ENCODE results near the gene IL1R1. TPM values are rescaled to one million over a fixed set of nuclear protein-coding genes. Genes with fewer than 3 reads are reported as not detected.

IL1R1 gene
- total and polyA plus RNA-seq, 9 donors, result 7.3 to 13.3 (median 9.7) TPM

DNA sequence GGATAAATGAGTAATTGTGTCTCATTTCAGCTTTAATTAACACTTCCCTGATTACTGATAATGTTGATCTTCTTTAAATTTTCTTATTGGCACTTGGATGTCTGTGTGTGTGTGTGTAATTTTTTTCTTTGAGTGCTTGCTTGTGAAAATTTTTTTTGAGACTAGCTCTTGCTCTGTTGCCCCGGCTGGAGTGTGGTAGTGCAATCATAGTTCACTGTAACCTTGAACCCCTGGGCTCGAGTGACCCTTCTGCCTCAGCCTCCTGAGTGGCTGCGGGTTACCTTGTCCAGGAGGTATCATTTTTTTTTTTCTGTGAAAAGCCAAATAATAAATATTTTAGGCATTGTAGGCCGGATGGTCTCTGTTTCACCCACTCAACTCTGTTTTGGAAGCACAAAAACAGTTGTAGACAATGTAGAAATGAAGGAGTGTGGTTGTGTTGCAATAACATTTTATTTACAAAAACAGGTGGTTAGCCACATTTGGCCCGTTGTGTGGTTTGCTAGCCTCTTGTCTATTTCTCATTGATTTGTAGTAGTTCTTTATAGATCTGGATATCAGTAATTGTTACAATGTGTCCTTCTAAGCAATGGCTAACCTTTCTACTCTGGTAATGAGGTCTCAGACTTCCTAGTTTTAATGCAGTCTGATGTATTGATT lies 52.2 kb downstream of the IL1R1 start:
- no peak for DNase-seq
- Histone ChIP-seq H3K4me3 (ENCODE audit: low read length) (no peak overlapping the region), H3K27ac (ENCODE audit: low read length) (no peak overlapping the region), H3K27me3 (ENCODE audit: control insufficient read depth, insufficient read depth, low read length) (peaks cover 7% of the 10 kb centered on the region), H3K4me1 (ENCODE audit: control insufficient read depth, insufficient read depth, low read length) (no peaks in the 10 kb centered on the region), H3K36me3 (ENCODE audit: control insufficient read depth, insufficient read depth, low read length) (no peaks in the 10 kb centered on the region), H3K9me3 (replicated peaks; ENCODE audit: control insufficient read depth, low read depth, low read length) (no peaks in the 10 kb centered on the region)
- 63% methylated on average over 3 of the region's 5 CpGs for WGBS (ENCODE audit: insufficient coverage)

DNA sequence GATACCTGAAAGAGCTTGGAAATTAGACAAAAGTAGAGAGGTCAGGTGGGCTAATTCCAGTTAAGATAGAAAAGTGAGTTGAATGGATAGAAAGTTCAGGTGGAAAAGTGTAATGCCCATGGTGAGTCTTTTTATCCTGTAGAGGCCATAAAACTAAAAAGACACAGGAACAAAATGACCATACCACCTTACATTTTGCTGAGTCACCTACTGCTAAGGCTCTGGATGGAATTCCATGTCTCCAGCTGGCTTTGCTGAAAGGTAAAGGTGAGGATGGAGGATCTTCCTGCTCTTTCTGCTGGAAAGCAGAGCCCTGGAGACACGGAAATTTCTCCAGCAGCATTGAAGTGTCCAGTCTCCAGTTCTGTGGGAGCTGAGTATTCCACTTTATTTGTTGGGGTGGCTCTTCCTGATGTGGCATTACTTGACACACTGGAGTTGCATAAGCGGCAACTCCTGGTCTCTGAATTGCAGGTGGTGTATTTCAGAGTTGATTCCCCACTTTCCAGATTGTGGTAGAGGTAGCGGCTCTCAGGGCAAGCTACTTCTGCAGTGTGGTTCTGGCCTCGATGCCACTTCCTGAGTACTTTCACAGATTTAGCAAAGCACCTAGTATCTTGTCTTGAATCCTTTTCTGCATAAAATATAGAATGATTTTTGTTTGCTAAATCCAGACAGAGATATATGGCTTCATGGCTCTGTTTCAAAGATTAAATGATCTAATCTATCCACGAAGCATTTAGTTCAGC lies 55.0 kb downstream of the IL1R1 start:
- H3K27me3 ChIP-seq (ENCODE audit: control insufficient read depth, insufficient read depth, low read length), result no peaks in the 10 kb centered on the region
- DNase-seq, result no peak
- WGBS (ENCODE audit: insufficient coverage), result 50% methylated on average over 1 of the region's 5 CpGs
- H3K9me3 ChIP-seq (replicated peaks; ENCODE audit: control insufficient read depth, low read depth, low read length), result no peaks in the 10 kb centered on the region
- H3K4me1 ChIP-seq (ENCODE audit: control insufficient read depth, insufficient read depth, low read length), result no peaks in the 10 kb centered on the region
- H3K4me3 ChIP-seq (ENCODE audit: low read length), result no peak overlapping the region
- no peak overlapping the region for H3K27ac ChIP-seq (ENCODE audit: low read length)
- H3K36me3 ChIP-seq (ENCODE audit: control insufficient read depth, insufficient read depth, low read length), result no peaks in the 10 kb centered on the region

DNA sequence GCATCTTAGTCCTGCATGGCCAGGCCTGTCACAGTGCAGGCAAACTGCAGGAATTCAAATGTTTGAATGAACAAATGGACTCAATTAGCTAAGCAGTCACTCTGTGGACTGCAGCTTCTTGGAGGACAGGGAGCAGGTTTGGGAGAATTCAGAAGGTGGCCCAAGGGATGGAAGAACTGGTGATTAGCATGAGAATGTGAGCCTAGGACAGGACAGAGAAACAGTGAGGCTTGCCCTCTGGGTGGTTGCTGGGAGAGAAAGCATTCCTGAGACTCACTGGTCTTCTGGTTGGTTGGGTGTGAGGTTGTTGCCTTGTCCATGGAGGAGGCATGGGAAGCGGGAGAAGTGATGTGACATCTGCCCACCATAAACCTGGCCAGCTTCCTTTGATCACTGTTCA lies 58.0 kb downstream of the IL1R1 start:
- Histone ChIP-seq H3K4me1 (ENCODE audit: control insufficient read depth, insufficient read depth, low read length) (no peaks in the 10 kb centered on the region), H3K4me3 (ENCODE audit: low read length) (no peak overlapping the region), H3K27ac (ENCODE audit: low read length) (no peak overlapping the region), H3K27me3 (ENCODE audit: control insufficient read depth, insufficient read depth, low read length) (no peaks in the 10 kb centered on the region), H3K36me3 (ENCODE audit: control insufficient read depth, insufficient read depth, low read length) (no peaks in the 10 kb centered on the region), H3K9me3 (replicated peaks; ENCODE audit: control insufficient read depth, low read depth, low read length) (peaks cover 2% of the 10 kb centered on the region)
- 100% methylated on average over 1 of the region's 1 CpG for WGBS (ENCODE audit: insufficient coverage)
- DNase-seq, result no peak

DNA sequence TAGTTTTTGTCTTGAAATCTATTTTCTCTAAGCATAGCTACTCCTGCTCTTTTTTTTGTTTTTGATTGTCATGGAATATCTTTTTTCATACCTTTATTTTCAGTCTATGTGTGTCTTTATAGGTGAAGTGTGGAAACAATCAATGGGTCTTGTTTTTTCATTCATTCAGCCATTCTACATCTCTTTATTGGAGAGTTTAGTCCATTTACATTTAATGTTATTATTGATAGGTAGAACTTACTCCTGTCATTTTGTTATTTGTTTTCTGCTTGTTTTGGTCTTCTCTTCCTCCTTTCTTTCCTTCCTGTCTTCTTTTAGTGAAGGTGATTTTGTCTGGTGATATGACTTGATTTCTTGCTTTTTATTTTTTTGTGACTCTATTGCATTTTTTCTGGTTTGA lies 62.1 kb downstream of the IL1R1 start:
- Histone ChIP-seq H3K27ac (ENCODE audit: low read length) (no peak overlapping the region), H3K36me3 (ENCODE audit: control insufficient read depth, insufficient read depth, low read length) (no peaks in the 10 kb centered on the region)

DNA sequence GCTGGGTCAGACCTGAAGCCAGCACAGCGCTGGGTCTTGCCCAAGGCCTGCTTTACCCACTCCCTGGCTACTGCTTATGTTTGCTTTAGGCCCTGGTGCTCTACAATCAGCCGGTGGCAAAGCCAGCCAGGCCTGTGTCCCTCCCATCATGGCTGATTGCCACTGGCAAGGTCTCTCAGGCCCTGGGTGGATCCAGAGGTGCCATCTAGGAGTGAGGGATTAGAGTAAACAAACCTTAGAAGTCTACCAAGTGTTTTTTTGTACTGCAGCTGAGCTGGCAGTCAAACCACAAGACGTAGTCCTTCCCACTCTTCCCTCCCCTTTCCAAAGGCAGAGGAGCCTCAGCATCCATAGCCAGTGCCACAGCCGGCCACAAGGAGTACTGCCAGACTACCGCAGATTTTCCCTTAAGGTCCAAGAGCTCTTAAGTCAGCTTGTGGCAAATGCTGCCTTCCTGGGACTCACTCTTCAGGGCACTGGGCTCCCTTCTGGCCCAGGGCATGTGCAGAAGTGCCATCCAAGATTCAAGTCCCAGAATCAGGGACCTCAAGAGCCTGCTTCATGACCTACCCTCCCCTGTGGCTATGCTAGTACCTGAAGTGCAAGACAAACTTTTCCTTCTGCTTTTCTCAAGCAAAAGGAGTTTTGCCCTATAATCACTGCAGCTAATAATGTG lies 64.3 kb downstream of the IL1R1 start:
- WGBS (ENCODE audit: insufficient coverage), result 67% methylated on average over 5 of the region's 5 CpGs
- Histone ChIP-seq H3K36me3 (ENCODE audit: control insufficient read depth, insufficient read depth, low read length) (no peaks in the 10 kb centered on the region), H3K9me3 (replicated peaks; ENCODE audit: control insufficient read depth, low read depth, low read length) (peaks cover 2% of the 10 kb centered on the region), H3K4me3 (ENCODE audit: low read length) (no peak overlapping the region), H3K4me1 (ENCODE audit: control insufficient read depth, insufficient read depth, low read length) (no peaks in the 10 kb centered on the region), H3K27me3 (ENCODE audit: control insufficient read depth, insufficient read depth, low read length) (no peaks in the 10 kb centered on the region), H3K27ac (ENCODE audit: low read length) (no peak overlapping the region)
- DNase-seq, result no peak

More for the DNA sequence above, 62.1 kb downstream of the IL1R1 start:
- Histone ChIP-seq H3K4me3 (ENCODE audit: low read length) (no peak overlapping the region), H3K4me1 (ENCODE audit: control insufficient read depth, insufficient read depth, low read length) (no peaks in the 10 kb centered on the region), H3K9me3 (replicated peaks; ENCODE audit: control insufficient read depth, low read depth, low read length) (peaks cover 2% of the 10 kb centered on the region), H3K27me3 (ENCODE audit: control insufficient read depth, insufficient read depth, low read length) (no peaks in the 10 kb centered on the region)
- no peak for DNase-seq

DNA sequence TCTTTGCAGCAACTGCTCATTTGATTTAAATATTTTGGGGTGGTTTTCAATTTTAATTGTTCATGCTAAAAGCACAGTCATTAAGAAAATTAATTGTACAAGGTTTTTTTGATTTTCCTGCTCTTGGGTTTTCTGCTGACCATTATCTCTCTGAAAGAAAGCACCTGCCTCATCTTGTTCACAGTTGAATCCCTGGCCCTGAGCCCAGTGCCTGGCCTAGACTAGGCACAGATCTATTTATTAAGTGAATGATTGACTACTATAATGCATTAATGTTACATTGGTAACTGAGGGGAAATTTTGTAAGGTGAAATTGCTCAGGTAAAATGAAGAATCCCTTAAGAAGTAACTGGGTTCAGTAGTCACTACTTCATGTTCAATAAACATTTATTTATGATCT lies 66.2 kb downstream of the IL1R1 start:
- no peaks in the 10 kb centered on the region for H3K4me1 ChIP-seq (ENCODE audit: control insufficient read depth, insufficient read depth, low read length)
- H3K27ac ChIP-seq (ENCODE audit: low read length), result no peak overlapping the region
- H3K36me3 ChIP-seq (ENCODE audit: control insufficient read depth, insufficient read depth, low read length), result no peaks in the 10 kb centered on the region
- no peaks in the 10 kb centered on the region for H3K27me3 ChIP-seq (ENCODE audit: control insufficient read depth, insufficient read depth, low read length)
- no peak overlapping the region for H3K4me3 ChIP-seq (ENCODE audit: low read length)
- peaks cover 2% of the 10 kb centered on the region for H3K9me3 ChIP-seq (replicated peaks; ENCODE audit: control insufficient read depth, low read depth, low read length)
- DNase-seq, result no peak

DNA sequence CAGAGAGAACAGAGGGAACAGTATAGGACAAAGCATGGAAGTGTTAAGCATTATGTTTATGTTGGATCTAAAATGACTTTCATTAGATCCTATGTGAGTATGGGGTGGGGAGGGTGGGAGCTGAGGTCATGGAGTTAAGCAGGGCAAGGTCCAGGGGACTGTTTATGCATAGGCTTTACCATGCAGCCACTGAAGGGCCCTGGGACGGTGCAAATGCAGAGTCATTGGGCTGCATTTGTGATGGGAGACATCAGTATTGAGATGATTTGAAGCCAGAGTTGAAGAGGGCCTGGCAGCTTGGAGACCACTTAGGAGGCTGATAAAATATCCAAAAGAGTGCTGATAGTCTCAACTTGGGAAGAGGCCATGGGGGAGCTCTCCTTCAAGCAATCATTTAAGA lies 66.9 kb downstream of the IL1R1 start:
- 20% methylated on average over 1 of the region's 1 CpG for WGBS (ENCODE audit: insufficient coverage)
- Histone ChIP-seq H3K4me3 (ENCODE audit: low read length) (no peak overlapping the region), H3K4me1 (ENCODE audit: control insufficient read depth, insufficient read depth, low read length) (no peaks in the 10 kb centered on the region), H3K36me3 (ENCODE audit: control insufficient read depth, insufficient read depth, low read length) (no peaks in the 10 kb centered on the region), H3K9me3 (replicated peaks; ENCODE audit: control insufficient read depth, low read depth, low read length) (peaks cover 2% of the 10 kb centered on the region), H3K27me3 (ENCODE audit: control insufficient read depth, insufficient read depth, low read length) (no peaks in the 10 kb centered on the region), H3K27ac (ENCODE audit: low read length) (no peak overlapping the region)
- DNase-seq, result no peak

DNA sequence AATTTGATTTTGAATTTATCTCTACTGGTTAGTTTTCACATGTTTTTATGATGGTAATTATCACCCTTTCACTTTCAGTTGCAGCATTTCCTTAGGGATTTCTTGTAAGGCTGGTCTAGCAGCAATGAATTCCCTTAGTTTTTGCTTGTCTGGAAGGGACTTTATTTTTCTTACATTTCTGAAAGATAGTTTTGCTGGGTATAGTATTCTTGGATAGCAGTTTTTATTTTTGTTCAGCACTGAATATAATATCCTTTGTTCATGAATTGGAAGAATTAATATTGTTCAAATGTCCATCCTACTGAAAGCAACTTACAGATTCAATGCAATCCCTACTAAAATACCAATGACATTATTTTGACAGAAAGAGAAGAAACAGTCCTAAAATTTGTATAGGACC lies 74.5 kb downstream of the IL1R1 start:
- no peak for DNase-seq
- Histone ChIP-seq H3K4me1 (ENCODE audit: control insufficient read depth, insufficient read depth, low read length) (no peaks in the 10 kb centered on the region), H3K4me3 (ENCODE audit: low read length) (no peak overlapping the region), H3K9me3 (replicated peaks; ENCODE audit: control insufficient read depth, low read depth, low read length) (peaks cover 8% of the 10 kb centered on the region), H3K36me3 (ENCODE audit: control insufficient read depth, insufficient read depth, low read length) (no peaks in the 10 kb centered on the region), H3K27ac (ENCODE audit: low read length) (no peak overlapping the region), H3K27me3 (ENCODE audit: control insufficient read depth, insufficient read depth, low read length) (no peaks in the 10 kb centered on the region)

DNA sequence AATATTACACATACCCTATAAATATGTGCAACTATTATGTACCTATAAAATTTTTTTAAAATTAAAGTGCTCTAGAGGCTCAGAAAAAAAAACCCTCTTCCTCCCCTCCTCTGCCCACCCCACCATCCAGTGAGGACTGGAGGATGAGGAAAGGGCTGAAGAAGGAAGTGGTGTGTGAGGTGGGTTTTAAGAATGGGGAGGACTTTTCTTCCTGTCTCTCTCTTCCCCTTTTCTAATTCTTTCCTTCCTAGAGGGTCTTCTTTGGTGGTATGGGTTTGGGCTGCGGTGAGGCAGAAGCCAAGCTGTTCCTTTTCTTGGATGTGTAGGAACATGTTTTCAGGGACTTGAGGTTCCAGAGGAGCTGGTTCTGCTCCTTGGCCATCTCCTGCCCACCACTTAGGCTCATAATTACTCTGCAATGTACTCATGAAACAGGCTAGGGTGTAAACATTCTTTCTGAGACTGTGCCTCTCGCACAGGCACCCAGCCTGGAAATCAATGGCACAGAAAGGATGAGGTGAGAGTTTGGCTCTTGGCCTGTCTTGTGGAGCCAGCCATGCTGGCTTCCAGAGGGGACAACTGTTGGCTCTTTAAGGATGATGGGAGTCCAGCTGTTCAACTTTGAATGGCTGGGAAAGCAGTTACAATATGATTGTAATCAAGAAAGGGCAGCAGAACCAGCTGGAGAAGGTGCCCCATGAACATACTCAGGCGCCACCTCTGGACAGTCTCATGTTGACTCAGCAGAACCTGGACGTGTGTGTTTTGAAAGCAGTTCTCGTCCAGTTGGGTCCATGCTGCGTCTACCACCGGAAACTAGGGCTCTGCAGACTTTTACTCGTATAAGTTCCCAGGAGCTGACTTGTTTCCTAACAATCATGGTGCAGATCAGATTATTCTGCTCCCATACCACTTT lies 82.5 kb downstream of the IL1R1 start:
- no peak for DNase-seq
- Histone ChIP-seq H3K4me3 (ENCODE audit: low read length) (no peak overlapping the region), H3K36me3 (ENCODE audit: control insufficient read depth, insufficient read depth, low read length) (no peaks in the 10 kb centered on the region), H3K9me3 (replicated peaks; ENCODE audit: control insufficient read depth, low read depth, low read length) (no peaks in the 10 kb centered on the region), H3K27me3 (ENCODE audit: control insufficient read depth, insufficient read depth, low read length) (no peaks in the 10 kb centered on the region), H3K4me1 (ENCODE audit: control insufficient read depth, insufficient read depth, low read length) (peaks cover 26% of the 10 kb centered on the region), H3K27ac (ENCODE audit: low read length) (no peak overlapping the region)
- 87% methylated on average over 6 of the region's 8 CpGs for WGBS (ENCODE audit: insufficient coverage)

DNA sequence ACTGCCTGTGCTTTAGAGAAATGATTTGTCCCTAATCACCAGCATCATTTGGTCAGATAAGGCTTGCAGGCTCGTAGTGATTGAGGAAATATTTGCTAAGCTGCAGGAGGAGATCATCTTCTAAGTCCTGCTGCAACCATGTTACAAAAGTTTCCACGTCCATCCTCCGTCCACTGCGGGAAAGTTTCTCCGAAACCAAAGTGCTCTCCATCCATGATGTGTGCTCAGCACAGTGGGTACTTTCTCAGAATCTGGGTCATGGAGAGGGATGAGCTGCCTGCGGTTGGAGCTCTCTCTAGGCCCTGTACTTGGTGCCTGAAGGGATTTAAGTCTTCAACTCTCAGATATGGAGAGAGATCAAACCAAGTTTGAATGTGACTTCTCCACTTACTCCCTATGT lies 83.6 kb downstream of the IL1R1 start:
- H3K4me1 ChIP-seq (ENCODE audit: control insufficient read depth, insufficient read depth, low read length), result peaks cover 29% of the 10 kb centered on the region
- H3K27me3 ChIP-seq (ENCODE audit: control insufficient read depth, insufficient read depth, low read length), result peaks cover 3% of the 10 kb centered on the region
- H3K27ac ChIP-seq (ENCODE audit: low read length), result no peak overlapping the region
- H3K9me3 ChIP-seq (replicated peaks; ENCODE audit: control insufficient read depth, low read depth, low read length), result no peaks in the 10 kb centered on the region
- H3K4me3 ChIP-seq (ENCODE audit: low read length), result no peak overlapping the region
- 67% methylated on average over 1 of the region's 6 CpGs for WGBS (ENCODE audit: insufficient coverage)
- no peaks in the 10 kb centered on the region for H3K36me3 ChIP-seq (ENCODE audit: control insufficient read depth, insufficient read depth, low read length)
- DNase-seq, result no peak

All from muscle of leg (tissue), 11 donors.